HG03097 (cell line): ENCODE data around the gene GCSH.

Experiments used
- ATAC-seq: cut with Tn5 transposase; IDR thresholded peaks from one replicate; pipeline ENCODE4 v1.9.1; 2021; ENCODE audit not compliant: unreplicated experiment, low FRiP score

Gene GCSH

GRCh38 chr16:81106826-81107503 lies 10.8 kb upstream of the GCSH start:
- ATAC-seq = no peak

- ATAC-seq = no peak
Measured at GRCh38 chr16:81105946-81106345, 9.8 kb upstream of the GCSH start.

GRCh38 chr16:81101702-81102101 lies 5.5 kb upstream of the GCSH start:
- no peak for ATAC-seq

GRCh38 chr16:81099958-81100357 lies 3.8 kb upstream of the GCSH start:
- no peak for ATAC-seq

- no peak for ATAC-seq
Measured at GRCh38 chr16:81097230-81097629, 1.0 kb upstream of the GCSH start.

- no peak for ATAC-seq
Measured at GRCh38 chr16:81096715-81097208, 567 bp upstream of the GCSH start.

- ATAC-seq = peak; percentile 1
Measured at GRCh38 chr16:81095653-81095952, 592 bp downstream of the GCSH start.

GRCh38 chr16:81094771-81095251 lies 1.4 kb downstream of the GCSH start:
- ATAC-seq = no peak

GRCh38 chr16:81088836-81089235 lies 7.4 kb downstream of the GCSH start:
- ATAC-seq = no peak

- ATAC-seq = no peak
Measured at GRCh38 chr16:81081014-81081413, 15.2 kb downstream of the GCSH start.

GRCh38 chr16:81080233-81080632 lies 16.0 kb downstream of the GCSH start:
- no peak for ATAC-seq

- ATAC-seq = peak; percentile 97
Measured at GRCh38 chr16:81077076-81077940, 18.9 kb downstream of the GCSH start, which contains the start of gene C16orf46. Gene C16orf46 (minus strand): TSS chr16:81077238. CDS start chr16:81063955, 13,283 bp downstream.

- ATAC-seq = peak; percentile 74
Measured at GRCh38 chr16:81076566-81077075, 19.6 kb downstream of the GCSH start.

GRCh38 chr16:81073560-81074330 lies 22.4 kb downstream of the GCSH start:
- no peak for ATAC-seq

- no peak for ATAC-seq
Measured at GRCh38 chr16:81071805-81072204, 24.4 kb downstream of the GCSH start.

- no peak for ATAC-seq
Measured at GRCh38 chr16:81070979-81071378, 25.2 kb downstream of the GCSH start.

- ATAC-seq = no peak
Measured at GRCh38 chr16:81069063-81069462, 27.1 kb downstream of the GCSH start.

- ATAC-seq = no peak
Measured at GRCh38 chr16:81067166-81067565, 29.0 kb downstream of the GCSH start.

GRCh38 chr16:81066681-81067080 lies 29.5 kb downstream of the GCSH start:
- ATAC-seq = no peak

- ATAC-seq = no peak
Measured at GRCh38 chr16:81061871-81062608, 34.2 kb downstream of the GCSH start.
